Erythroblast (primary cell): ENCODE data around the gene CD6.

Source experiments
- GATA1 ChIP-seq: IDR thresholded peaks from 2 replicates; pipeline ENCODE4 v1.6.1; 2011; ENCODE audit warnings: low read depth, mild to moderate bottlenecking, control low read depth, low read length, moderate library complexity
- POLR2A ChIP-seq: IDR thresholded peaks from 2 replicates; pipeline ENCODE4 v1.6.1; 2011; ENCODE audit warnings: mild to moderate bottlenecking, low read length

- no peak for TF ChIP-seq POLR2A
- no peak for TF ChIP-seq GATA1
These were observed 33.0 kb upstream of the CD6 start for GRCh38 chr11:60938500-60938899.
